Measurements from ENCODE around the gene HDAC9.

GRCh38 chr7:18610331-18610948, 114.9 kb downstream of the HDAC9 start:
- TF ChIP-seq TAF1 (IDR thresholded peaks at IDR 0.05; ENCODE audit: borderline replicate concordance, insufficient read depth, low read length) (no peak), POLR2AphosphoS5 (IDR thresholded peaks at IDR 0.05; ENCODE audit: low read depth, low read length) (no peak), REST (IDR thresholded peaks at IDR 0.05; ENCODE audit: insufficient read depth in 1 of 2, low read depth in 2 of 2, low read length in 2 of 2) (no peak)

Measured in PFSK-1 (cell line).